A549 (cell line): ENCODE measurements around the gene SGIP1. TPM values are rescaled to one million over a fixed set of nuclear protein-coding genes. Genes with fewer than 3 reads are reported as not detected.
"Not testable (repeated sequence)": the region's sequence is repeated elsewhere in the genome, so short reads cannot be mapped to it uniquely, and the experiment has no call there.

ENCODE experiments used
- ATAC-seq, 2 experiments: fragments of 200-7000 bp in 1 of 2; fragments of >200 bp in 1 of 2; cut with Nextera tagmentation in 1 of 2; cut with Tn5 transposase in 1 of 2; 3 replicates each; pipeline versions ENCODE4 v1.8.0 to v1.9.1; 2018 to 2020; ENCODE audit warnings: mild to moderate bottlenecking in 1 of 2, moderate library complexity in 1 of 2
- CTCF ChIA-PET: fragments of 300-600 bp; sonication (Branson Sonifier 250); formaldehyde crosslinking; extraction: SDS; loops from one replicate; lab custom pipeline; 2021; ENCODE audit warnings: antibody characterized with exemption, inconsistent platforms; lab: Yijun Ruan, JAX
- POLR2A ChIA-PET: fragments of 350-600 bp; formaldehyde crosslinking; extraction: SDS; loops from one replicate; lab custom pipeline; 2021; ENCODE audit warnings: antibody characterized with exemption, inconsistent platforms; lab: Yijun Ruan, JAX
- DNase-seq, 2 experiments: peaks; one replicate each; pipeline versions ENCODE4 v3.0.0 to v3.0.0-alpha.2; 2011 to 2016; ENCODE audit warnings: low read depth in 1 of 2, low spot score in 1 of 2
- FAIRE-seq: peaks from 2 replicates; lab custom pipeline; 2011; peaks lifted over from hg19 to GRCh38; lab: Jason Lieb, UNC
- H3K27ac ChIP-seq, 2 experiments: fragments of >200 bp; sonication (Bioruptor Twin); formaldehyde crosslinking; 3 replicates each; pipeline ENCODE4 v1.5.1; 2016 to 2017
- H3K4me1 ChIP-seq: fragments of >200 bp; sonication (Bioruptor Twin); formaldehyde crosslinking; 3 replicates; pipeline ENCODE4 v1.6.1; 2016
- H3K4me2 ChIP-seq: fragments of >200 bp; sonication (Bioruptor Twin); formaldehyde crosslinking; 3 replicates; pipeline ENCODE4 v1.6.1; 2016
- H3K4me3 ChIP-seq: fragments of >200 bp; sonication (Bioruptor Twin); formaldehyde crosslinking; 3 replicates; pipeline ENCODE4 v1.5.1; 2016
- H3K9me3 ChIP-seq: fragments of >200 bp; sonication (Bioruptor Twin); formaldehyde crosslinking; 3 replicates; pipeline ENCODE4 v1.6.1; 2016
- EHMT2 ChIP-seq: fragments of 200-600 bp; sonication (generic); IDR thresholded peaks from 2 replicates; pipeline ENCODE4 v1.6.1; 2016; ENCODE audit warnings: antibody characterized with exemption, low read depth, mild to moderate bottlenecking, moderate library complexity
- ESRRA ChIP-seq: fragments of 150-350 bp; IDR thresholded peaks from 2 replicates; pipeline ENCODE4 v1.6.1; 2014; ENCODE audit warnings: mild to moderate bottlenecking, low read length, borderline replicate concordance
- GATA3 ChIP-seq: IDR thresholded peaks from 2 replicates; pipeline ENCODE4 v1.6.1; 2012; ENCODE audit warnings: borderline replicate concordance
- HES2 ChIP-seq: fragments of >200 bp; sonication (Bioruptor Twin); formaldehyde crosslinking; IDR thresholded peaks from 2 replicates; pipeline ENCODE4 v1.6.1; 2016
- HEYL ChIP-seq: fragments of 250-450 bp; sonication (Bioruptor Pico); IDR thresholded peaks from 2 replicates; pipeline ENCODE4 v1.8.0; 2021; ENCODE audit warnings: mild to moderate bottlenecking, moderate library complexity
- HOXB5 ChIP-seq: fragments of 250-450 bp; sonication (Bioruptor Pico); IDR thresholded peaks from 2 replicates; pipeline ENCODE4 v1.5.0; 2020; ENCODE audit warnings: mild to moderate bottlenecking, moderate library complexity
- JUN ChIP-seq, 2 experiments: fragments of >200 bp; sonication (Bioruptor Twin); formaldehyde crosslinking; IDR thresholded peaks; 2 replicates in 1 of 2; 3 replicates in 1 of 2; pipeline ENCODE4 v1.6.1; 2016 to 2017
- JUNB ChIP-seq: fragments of >200 bp; sonication (Bioruptor Twin); formaldehyde crosslinking; IDR thresholded peaks from 2 replicates; pipeline ENCODE4 v1.6.1; 2016
- MYC ChIP-seq: IDR thresholded peaks from 2 replicates; pipeline ENCODE4 v1.6.1; 2012; ENCODE audit warnings: mild to moderate bottlenecking, inconsistent platforms, low read length, improper control_type of control experiment, borderline replicate concordance
- NPAS2 ChIP-seq: fragments of 250-450 bp; sonication (Bioruptor Pico); IDR thresholded peaks from 2 replicates; pipeline ENCODE4 v1.8.0; 2022; ENCODE audit warnings: mild to moderate bottlenecking, moderate library complexity, borderline replicate concordance
- NR3C1 ChIP-seq: fragments of >200 bp; sonication (Bioruptor Twin); formaldehyde crosslinking; IDR thresholded peaks from 3 replicates; pipeline ENCODE4 v1.6.1; 2017
- PHF8 ChIP-seq: fragments of 200-600 bp; sonication (generic); IDR thresholded peaks from 2 replicates; pipeline ENCODE4 v1.6.1; 2016; ENCODE audit warnings: low read depth, mild to moderate bottlenecking, antibody characterized with exemption, moderate library complexity, borderline replicate concordance
- POLR2A ChIP-seq: IDR thresholded peaks from 2 replicates; pipeline ENCODE4 v1.6.1; 2012; ENCODE audit warnings: mild to moderate bottlenecking, low read length
- RARB ChIP-seq: fragments of 250-450 bp; sonication (Bioruptor Pico); IDR thresholded peaks from 2 replicates; pipeline ENCODE4 v1.8.0; 2021; ENCODE audit warnings: mild to moderate bottlenecking, moderate library complexity
- RFX5 ChIP-seq: fragments of 450-650 bp; IDR thresholded peaks from 2 replicates; pipeline ENCODE4 v1.7.1; 2014; ENCODE audit warnings: antibody characterized with exemption, mild to moderate bottlenecking, moderate library complexity
- RNF2 ChIP-seq: fragments of 200-600 bp; sonication (generic); IDR thresholded peaks from 2 replicates; pipeline ENCODE4 v1.6.1; 2016; ENCODE audit warnings: low read depth, mild to moderate bottlenecking, antibody characterized with exemption, moderate library complexity, borderline replicate concordance
- USF2 ChIP-seq: fragments of 450-650 bp; IDR thresholded peaks from 2 replicates; pipeline ENCODE4 v1.6.1; 2014; ENCODE audit warnings: antibody characterized with exemption
- ZC3H11A ChIP-seq: fragments of 450-650 bp; IDR thresholded peaks from 2 replicates; pipeline ENCODE4 v1.6.1; 2014; ENCODE audit warnings: antibody characterized with exemption, mild to moderate bottlenecking
- ZFP36 ChIP-seq: fragments of 450-650 bp; IDR thresholded peaks from 2 replicates; pipeline ENCODE4 v1.6.1; 2014; ENCODE audit warnings: borderline replicate concordance; ENCODE audit not compliant: partially characterized antibody
- ZNF302 ChIP-seq: fragments of 250-450 bp; sonication (Bioruptor Pico); IDR thresholded peaks from 2 replicates; pipeline ENCODE4 v1.9.0; 2021; ENCODE audit warnings: inconsistent platforms, mild to moderate bottlenecking, moderate library complexity
- WGBS: methylation state at CpG from one replicate; pipeline ENCODE4 v1.1.6; 2017; ENCODE audit errors: missing lambda C conversion rate; 5-methylcytosine and 5-hydroxymethylcytosine counted together
- polyA plus RNA-seq, 4 experiments: library from polyadenylated mRNA; depleted of rRNA in 3 of 4; stranded (reverse); fragments of >200 nt; fragmentation: RNase III in 1 of 4; extraction: RNeasy Plus Mini Kit Qiagen cat#74134 plus additional on column Dnase treatment in 1 of 4; gene quantifications; 2 replicates in 3 of 4; 3 replicates in 1 of 4; pipeline ENCODE4 v1.2.3, GENCODE V29; 2011 to 2017
- TF ChIP-seq, protein P1 (sequence below): fragments of >200 bp; sonication (Bioruptor Twin); formaldehyde crosslinking; IDR thresholded peaks from 3 replicates; pipeline ENCODE4 v1.6.1; 2016
- TF ChIP-seq, protein P2 (sequence below): fragments of 150-350 bp; IDR thresholded peaks from 2 replicates; pipeline ENCODE4 v1.6.1; 2014; ENCODE audit warnings: low read depth, mild to moderate bottlenecking, low read length

Gene SGIP1
- polyA plus RNA-seq, 2 of the 4 experiments (the other 2 are of a cell fraction): not detected

DNA sequence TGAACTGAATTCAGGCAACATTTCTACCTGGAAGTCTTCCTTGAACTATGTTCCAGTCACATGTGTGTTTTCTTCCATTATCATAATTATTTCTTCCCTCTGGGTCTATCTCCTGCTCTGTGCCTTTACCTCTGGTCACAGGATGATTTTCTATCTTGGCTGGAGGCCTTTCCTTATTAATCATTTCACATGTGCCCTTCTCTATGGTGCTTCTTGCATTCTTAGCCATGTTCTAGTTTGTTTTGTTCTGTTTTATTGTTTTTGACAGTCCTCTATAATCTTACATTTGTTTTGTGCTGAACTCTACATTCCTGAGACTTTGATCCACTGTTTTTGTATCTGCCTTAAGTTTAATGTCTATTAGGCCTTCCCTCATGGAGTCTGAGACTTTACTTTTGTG is 51.0 kb downstream of the SGIP1 start (continued):
- no peak for TF ChIP-seq RFX5
- no peak for TF ChIP-seq HOXB5 (CRISPR knock-in tag)
- no peak for TF ChIP-seq ESRRA
- no peak for TF ChIP-seq JUN (IDR thresholded peaks at IDR 0.05)
- TF ChIP-seq, all 56 proteins: peak for 0

GRCh38 chr1:66589326-66589725 is 55.4 kb downstream of the SGIP1 start:
- ChIA-PET POLR2A (no interaction called here), CTCF (no interaction called here)
- no peaks in the 10 kb centered on the region for H3K4me1 ChIP-seq
- no peak for ATAC-seq
- no peak overlapping the region for H3K4me2 ChIP-seq
- H3K9me3 ChIP-seq: no peaks in the 10 kb centered on the region
- no peak for FAIRE-seq
- TF ChIP-seq NR3C1: no peak
- no peak for TF ChIP-seq USF2
- TF ChIP-seq, protein P1, sequence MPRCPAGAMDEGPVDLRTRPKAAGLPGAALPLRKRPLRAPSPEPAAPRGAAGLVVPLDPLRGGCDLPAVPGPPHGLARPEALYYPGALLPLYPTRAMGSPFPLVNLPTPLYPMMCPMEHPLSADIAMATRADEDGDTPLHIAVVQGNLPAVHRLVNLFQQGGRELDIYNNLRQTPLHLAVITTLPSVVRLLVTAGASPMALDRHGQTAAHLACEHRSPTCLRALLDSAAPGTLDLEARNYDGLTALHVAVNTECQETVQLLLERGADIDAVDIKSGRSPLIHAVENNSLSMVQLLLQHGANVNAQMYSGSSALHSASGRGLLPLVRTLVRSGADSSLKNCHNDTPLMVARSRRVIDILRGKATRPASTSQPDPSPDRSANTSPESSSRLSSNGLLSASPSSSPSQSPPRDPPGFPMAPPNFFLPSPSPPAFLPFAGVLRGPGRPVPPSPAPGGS: no peak
- no peak for TF ChIP-seq ZC3H11A
- TF ChIP-seq MYC: no peak
- no peak for TF ChIP-seq JUNB
- TF ChIP-seq EHMT2: no peak
- TF ChIP-seq GATA3: no peak
- TF ChIP-seq RARB (CRISPR knock-in tag): no peak
- DNase-seq: no peak
- no peak overlapping the region for H3K27ac ChIP-seq
- no peak overlapping the region for H3K4me3 ChIP-seq

GRCh38 chr1:66592106-66592507 is 58.2 kb downstream of the SGIP1 start:
- H3K9me3 ChIP-seq, H3K4me2 ChIP-seq, ATAC-seq, FAIRE-seq, H3K4me1 ChIP-seq, H3K27ac ChIP-seq, CTCF ChIA-PET, POLR2A ChIA-PET, DNase-seq, H3K4me3 ChIP-seq: not testable (repeated sequence)
- 74% methylated on average over 5 of the region's 5 CpGs for WGBS

DNA sequence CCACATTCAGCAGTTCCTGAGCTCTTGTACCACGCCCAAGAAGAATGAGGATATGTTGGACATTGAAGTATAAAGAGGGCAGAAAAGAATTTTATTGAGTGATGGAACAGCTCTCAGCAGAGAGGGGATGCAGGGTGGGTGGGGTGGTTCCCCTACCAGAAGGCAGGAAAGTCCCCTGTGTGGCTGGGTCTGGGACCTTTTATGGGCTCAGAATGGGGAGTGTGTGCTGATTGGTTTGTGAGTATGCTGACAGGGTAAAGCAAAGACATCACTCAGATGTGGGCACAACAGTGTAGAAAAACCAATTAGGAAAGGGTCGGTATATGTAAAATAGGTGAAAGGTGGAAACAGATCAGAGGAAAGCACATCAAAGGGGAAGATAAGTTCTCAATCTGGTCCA is 62.2 kb downstream of the SGIP1 start:
- ChIA-PET POLR2A (no interaction called here), CTCF (interaction anchor here (1.0 kb wide), 1 partner anchor 12 kb away, joined by 3 read pairs; no protein-coding TSS in a partner anchor)
- Histone ChIP-seq H3K27ac (no peak overlapping the region), H3K4me3 (no peak overlapping the region), H3K9me3 (no peaks in the 10 kb centered on the region), H3K4me1 (no peaks in the 10 kb centered on the region), H3K4me2 (no peak overlapping the region)
- DNase-seq: no peak
- no peak for TF ChIP-seq MYC
- TF ChIP-seq POLR2A: no peak
- TF ChIP-seq HES2: no peak
- TF ChIP-seq ZFP36: no peak
- TF ChIP-seq EHMT2: no peak
- no peak for TF ChIP-seq ZNF302 (CRISPR knock-in tag)
- no peak for TF ChIP-seq RNF2
- TF ChIP-seq GATA3: no peak
- TF ChIP-seq ESRRA: no peak
- no peak for TF ChIP-seq NPAS2 (CRISPR knock-in tag)
- no peak for TF ChIP-seq PHF8
- TF ChIP-seq USF2: no peak
- no peak for TF ChIP-seq RARB (CRISPR knock-in tag)
- TF ChIP-seq, protein P2, sequence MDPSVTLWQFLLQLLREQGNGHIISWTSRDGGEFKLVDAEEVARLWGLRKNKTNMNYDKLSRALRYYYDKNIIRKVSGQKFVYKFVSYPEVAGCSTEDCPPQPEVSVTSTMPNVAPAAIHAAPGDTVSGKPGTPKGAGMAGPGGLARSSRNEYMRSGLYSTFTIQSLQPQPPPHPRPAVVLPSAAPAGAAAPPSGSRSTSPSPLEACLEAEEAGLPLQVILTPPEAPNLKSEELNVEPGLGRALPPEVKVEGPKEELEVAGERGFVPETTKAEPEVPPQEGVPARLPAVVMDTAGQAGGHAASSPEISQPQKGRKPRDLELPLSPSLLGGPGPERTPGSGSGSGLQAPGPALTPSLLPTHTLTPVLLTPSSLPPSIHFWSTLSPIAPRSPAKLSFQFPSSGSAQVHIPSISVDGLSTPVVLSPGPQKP: no peak
- TF ChIP-seq HEYL: no peak
- TF ChIP-seq HOXB5 (CRISPR knock-in tag): no peak
- FAIRE-seq: no peak
- 59% methylated on average over 2 of the region's 2 CpGs for WGBS
- ATAC-seq: no peak
